Measurements from ENCODE around the gene HIPK3.
A peak's percentile ranks its signal among the peaks of the same experiment; 100 is the strongest.

HIPK3 gene

DNA sequence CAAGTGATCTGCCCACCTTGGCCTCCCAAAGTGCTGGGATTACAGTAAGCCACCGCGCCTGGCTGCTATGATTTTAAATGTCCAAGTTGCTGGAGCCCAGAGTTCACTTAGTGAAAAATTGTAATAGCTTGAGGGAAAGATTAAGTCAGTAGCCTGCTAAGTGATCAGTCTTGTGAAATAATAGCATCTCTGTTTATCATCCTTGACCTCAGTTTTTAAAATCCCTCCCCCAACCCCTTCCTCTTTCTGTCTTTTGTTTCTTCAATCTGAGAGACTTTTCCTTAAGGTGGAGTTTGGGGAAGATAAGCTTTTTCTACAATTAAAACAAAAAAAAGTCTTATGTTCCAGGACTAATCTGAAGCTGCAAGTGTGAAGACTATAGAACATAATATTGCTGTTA is 6.4 kb downstream of the HIPK3 start:
- no peaks in the 10 kb centered on the region for H3K36me3 ChIP-seq (replicated peaks)
- TF ChIP-seq, protein P1, sequence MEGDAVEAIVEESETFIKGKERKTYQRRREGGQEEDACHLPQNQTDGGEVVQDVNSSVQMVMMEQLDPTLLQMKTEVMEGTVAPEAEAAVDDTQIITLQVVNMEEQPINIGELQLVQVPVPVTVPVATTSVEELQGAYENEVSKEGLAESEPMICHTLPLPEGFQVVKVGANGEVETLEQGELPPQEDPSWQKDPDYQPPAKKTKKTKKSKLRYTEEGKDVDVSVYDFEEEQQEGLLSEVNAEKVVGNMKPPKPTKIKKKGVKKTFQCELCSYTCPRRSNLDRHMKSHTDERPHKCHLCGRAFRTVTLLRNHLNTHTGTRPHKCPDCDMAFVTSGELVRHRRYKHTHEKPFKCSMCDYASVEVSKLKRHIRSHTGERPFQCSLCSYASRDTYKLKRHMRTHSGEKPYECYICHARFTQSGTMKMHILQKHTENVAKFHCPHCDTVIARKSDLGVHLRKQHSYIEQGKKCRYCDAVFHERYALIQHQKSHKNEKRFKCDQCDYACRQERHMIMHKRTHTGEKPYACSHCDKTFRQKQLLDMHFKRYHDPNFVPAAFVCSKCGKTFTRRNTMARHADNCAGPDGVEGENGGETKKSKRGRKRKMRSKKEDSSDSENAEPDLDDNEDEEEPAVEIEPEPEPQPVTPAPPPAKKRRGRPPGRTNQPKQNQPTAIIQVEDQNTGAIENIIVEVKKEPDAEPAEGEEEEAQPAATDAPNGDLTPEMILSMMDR (IDR thresholded peaks at IDR 0.05; ENCODE audit: low read depth, low read length, missing control alignments): no peak
- in situ Hi-C loops (cut with HindIII; ENCODE audit: low pct_ligation_motif_present, low sequenced_read_pairs): no loop called here
- no peak for DNase-seq
- H3K27ac ChIP-seq: no peak overlapping the region
- no peaks in the 10 kb centered on the region for H3K27me3 ChIP-seq (replicated peaks)
- no peak overlapping the region for H3K4me3 ChIP-seq (ENCODE audit: low read depth, low read length)

- TF ChIP-seq, protein P1 (IDR thresholded peaks at IDR 0.05; ENCODE audit: low read depth, low read length, missing control alignments): no peak
- no peaks in the 10 kb centered on the region for H3K36me3 ChIP-seq (replicated peaks)
- H3K27ac ChIP-seq: no peak overlapping the region
- DNase-seq: no peak
- no peak overlapping the region for H3K4me3 ChIP-seq (ENCODE audit: low read depth, low read length)
- H3K27me3 ChIP-seq (replicated peaks): no peaks in the 10 kb centered on the region
- in situ Hi-C loops (cut with HindIII; ENCODE audit: low pct_ligation_motif_present, low sequenced_read_pairs): no loop called here
Observed at GRCh38 chr11:33264926-33265325, 7.7 kb downstream of the HIPK3 start.

DNA sequence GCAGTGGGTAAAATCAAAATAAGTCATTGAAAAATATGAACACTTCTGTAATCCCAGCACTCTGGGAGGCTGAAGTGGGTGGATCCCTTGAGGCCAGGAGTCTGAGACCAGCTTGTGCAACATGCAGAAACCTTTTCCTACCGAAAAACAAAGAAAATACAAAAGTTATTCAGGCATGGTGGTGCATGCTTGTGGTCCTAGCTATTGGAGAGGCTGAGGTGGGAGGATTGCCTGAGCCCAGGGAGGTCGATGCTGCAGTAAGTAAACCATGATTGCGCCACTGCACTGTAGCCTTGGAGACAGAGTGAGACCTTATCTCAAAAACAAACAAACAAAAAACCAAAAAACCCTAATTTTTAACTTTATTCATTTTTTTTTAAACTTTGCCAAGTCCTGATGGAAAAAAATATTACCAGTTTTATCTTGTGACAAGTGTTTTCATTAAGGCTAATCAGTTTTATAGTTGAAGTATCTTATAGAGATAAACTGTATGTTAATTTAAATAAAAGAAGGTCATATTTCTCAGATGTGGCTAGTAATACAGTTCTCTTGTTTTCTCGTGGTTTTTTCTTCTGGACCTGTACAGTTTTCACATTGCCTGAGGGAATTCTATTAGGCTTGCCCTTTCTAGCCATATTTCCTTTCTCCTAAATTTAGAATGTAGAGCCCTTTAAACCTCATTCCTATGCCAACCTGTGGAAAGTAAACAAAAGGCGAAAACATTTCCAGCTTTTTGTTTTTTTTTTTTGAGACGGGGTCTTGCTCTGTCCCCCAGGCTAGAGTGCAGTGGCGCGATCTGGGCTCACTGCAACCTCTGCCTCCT is 9.4 kb downstream of the HIPK3 start:
- peak; percentile 85 for DNase-seq
- TF ChIP-seq, protein P1 (IDR thresholded peaks at IDR 0.05; ENCODE audit: low read depth, low read length, missing control alignments): no peak
- in situ Hi-C loops (cut with HindIII; ENCODE audit: low pct_ligation_motif_present, low sequenced_read_pairs): no loop called here
- no peaks in the 10 kb centered on the region for H3K36me3 ChIP-seq (replicated peaks)
- H3K4me3 ChIP-seq (ENCODE audit: low read depth, low read length): no peak overlapping the region
- H3K27ac ChIP-seq: peak overlapping the region; percentile 60
- H3K27me3 ChIP-seq (replicated peaks): no peaks in the 10 kb centered on the region

DNA sequence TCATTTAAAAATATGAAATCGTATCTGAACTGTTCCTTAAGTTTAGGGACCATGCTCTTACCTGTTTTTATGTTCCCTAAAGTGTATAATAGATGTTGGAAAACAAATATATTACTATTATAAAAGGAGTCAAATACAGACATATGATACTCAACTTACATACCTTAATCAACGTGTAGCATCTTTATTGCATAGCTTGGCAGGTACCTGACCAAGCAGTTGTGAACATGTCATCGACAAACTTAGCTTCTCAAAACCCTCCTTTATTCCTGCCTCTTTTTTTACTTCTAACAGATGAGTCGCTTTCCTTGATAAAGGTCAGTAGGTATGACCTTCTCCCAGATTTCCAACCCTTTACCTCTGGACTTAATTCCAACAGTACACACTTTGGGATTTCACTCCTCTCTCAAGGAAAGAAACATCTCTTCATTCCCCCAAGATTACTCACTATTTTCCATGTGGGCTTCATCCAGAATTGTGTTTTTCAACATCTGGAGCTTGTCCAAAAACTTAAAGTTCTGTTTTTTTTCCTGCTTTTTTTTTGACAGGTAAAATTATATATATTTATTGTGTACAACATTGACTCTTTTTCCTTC is 11.9 kb downstream of the HIPK3 start:
- Histone ChIP-seq H3K27me3 (replicated peaks) (no peaks in the 10 kb centered on the region), H3K36me3 (replicated peaks) (no peaks in the 10 kb centered on the region), H3K4me3 (ENCODE audit: low read depth, low read length) (no peak overlapping the region), H3K27ac (no peak overlapping the region)
- in situ Hi-C loops (cut with HindIII; ENCODE audit: low pct_ligation_motif_present, low sequenced_read_pairs): no loop called here
- TF ChIP-seq, protein P1 (IDR thresholded peaks at IDR 0.05; ENCODE audit: low read depth, low read length, missing control alignments): no peak
- no peak for DNase-seq

GRCh38 chr11:33269822-33270221 is 12.6 kb downstream of the HIPK3 start:
- in situ Hi-C loops (cut with HindIII; ENCODE audit: low pct_ligation_motif_present, low sequenced_read_pairs): no loop called here
- Histone ChIP-seq H3K36me3 (replicated peaks) (no peaks in the 10 kb centered on the region), H3K27ac (no peak overlapping the region), H3K4me3 (ENCODE audit: low read depth, low read length) (no peak overlapping the region), H3K27me3 (replicated peaks) (no peaks in the 10 kb centered on the region)
- no peak for DNase-seq
- TF ChIP-seq, protein P1 (IDR thresholded peaks at IDR 0.05; ENCODE audit: low read depth, low read length, missing control alignments): no peak

Data from brain microvascular endothelial cell (primary cell).